GM10248 (cell line): ENCODE results near the gene TUBB2B.

Source experiments
- CTCF ChIA-PET: fragments of 300-600 bp; sonication (Branson Sonifier 250); formaldehyde crosslinking; extraction: SDS; loops from one replicate; lab custom pipeline; 2021; ENCODE audit warnings: antibody characterized with exemption; lab: Yijun Ruan, JAX
- POLR2A ChIA-PET: fragments of 350-650 bp; sonication (Branson Sonifier 250); formaldehyde crosslinking; extraction: SDS; loops from one replicate; lab custom pipeline; 2020; ENCODE audit warnings: antibody characterized with exemption; lab: Yijun Ruan, JAX
- DNase-seq: peaks from one replicate; pipeline ENCODE4 v3.0.0; 2012; ENCODE audit errors: extremely low spot score
- TF ChIP-seq, protein P1 (sequence below): IDR thresholded peaks from 2 replicates; pipeline ENCODE4 v1.5.1; 2012; ENCODE audit warnings: mild to moderate bottlenecking, low read depth; ENCODE audit errors: extremely low read depth, missing control alignments, control extremely low read depth

TUBB2B gene

DNA sequence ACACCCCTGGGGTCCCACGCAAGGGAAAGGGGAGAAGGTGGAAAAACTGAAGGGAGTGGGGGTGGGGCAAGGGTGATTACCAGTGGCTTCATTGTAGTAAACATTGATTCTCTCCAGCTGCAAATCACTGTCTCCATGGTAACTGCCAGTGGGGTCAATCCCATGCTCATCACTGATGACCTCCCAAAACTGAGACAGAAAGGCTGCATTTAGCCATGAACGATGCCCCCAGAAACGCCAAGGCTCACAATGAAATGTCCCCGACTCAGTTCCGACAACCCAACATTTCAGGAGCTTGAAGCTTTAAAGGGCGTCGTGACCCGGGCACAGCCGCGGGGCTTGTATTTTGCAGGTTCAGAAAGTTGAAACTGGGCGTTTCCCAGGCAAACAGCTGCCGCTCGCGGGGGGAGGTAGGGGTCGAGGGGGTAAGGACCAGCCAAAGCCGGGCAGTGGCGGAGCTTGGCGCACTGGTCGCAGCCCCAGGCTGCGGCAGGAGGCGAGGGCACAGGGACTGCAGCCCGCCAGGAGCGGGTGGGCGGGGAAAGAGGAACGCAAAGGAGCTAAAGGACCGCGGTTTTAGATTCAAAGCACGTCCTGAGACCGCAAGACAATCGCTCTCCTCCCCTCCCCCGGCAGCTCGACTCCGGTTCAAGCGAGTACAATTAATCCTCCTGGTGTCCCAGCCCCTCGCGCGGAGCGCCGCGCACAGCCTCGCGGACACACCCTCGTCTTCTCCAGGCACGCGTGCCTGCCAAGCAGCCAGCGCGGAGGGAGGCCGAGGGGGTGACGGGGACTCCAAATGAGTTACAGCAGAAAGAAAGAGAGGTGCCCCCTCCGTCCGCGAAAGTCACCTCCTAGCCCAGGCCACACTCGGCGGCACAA, 731 bp downstream of the TUBB2B start:
- peak; percentile 60 for DNase-seq
- ChIA-PET POLR2A (no interaction called here), CTCF (interaction anchor here (1.3 kb wide), 2 partner anchors 16 to 25 kb away, joined by 3 to 8 read pairs; no protein-coding TSS in a partner anchor)
- TF ChIP-seq, protein P1, sequence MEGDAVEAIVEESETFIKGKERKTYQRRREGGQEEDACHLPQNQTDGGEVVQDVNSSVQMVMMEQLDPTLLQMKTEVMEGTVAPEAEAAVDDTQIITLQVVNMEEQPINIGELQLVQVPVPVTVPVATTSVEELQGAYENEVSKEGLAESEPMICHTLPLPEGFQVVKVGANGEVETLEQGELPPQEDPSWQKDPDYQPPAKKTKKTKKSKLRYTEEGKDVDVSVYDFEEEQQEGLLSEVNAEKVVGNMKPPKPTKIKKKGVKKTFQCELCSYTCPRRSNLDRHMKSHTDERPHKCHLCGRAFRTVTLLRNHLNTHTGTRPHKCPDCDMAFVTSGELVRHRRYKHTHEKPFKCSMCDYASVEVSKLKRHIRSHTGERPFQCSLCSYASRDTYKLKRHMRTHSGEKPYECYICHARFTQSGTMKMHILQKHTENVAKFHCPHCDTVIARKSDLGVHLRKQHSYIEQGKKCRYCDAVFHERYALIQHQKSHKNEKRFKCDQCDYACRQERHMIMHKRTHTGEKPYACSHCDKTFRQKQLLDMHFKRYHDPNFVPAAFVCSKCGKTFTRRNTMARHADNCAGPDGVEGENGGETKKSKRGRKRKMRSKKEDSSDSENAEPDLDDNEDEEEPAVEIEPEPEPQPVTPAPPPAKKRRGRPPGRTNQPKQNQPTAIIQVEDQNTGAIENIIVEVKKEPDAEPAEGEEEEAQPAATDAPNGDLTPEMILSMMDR = no peak

GRCh38 chr6:3226042-3226441, 1.4 kb downstream of the TUBB2B start:
- POLR2A ChIA-PET = no interaction called here
- TF ChIP-seq, protein P1 = no peak
- CTCF ChIA-PET = interaction anchor here (1.3 kb wide), 2 partner anchors 17 to 25 kb away, joined by 3 to 8 read pairs; no protein-coding TSS in a partner anchor
- DNase-seq = no peak

DNA sequence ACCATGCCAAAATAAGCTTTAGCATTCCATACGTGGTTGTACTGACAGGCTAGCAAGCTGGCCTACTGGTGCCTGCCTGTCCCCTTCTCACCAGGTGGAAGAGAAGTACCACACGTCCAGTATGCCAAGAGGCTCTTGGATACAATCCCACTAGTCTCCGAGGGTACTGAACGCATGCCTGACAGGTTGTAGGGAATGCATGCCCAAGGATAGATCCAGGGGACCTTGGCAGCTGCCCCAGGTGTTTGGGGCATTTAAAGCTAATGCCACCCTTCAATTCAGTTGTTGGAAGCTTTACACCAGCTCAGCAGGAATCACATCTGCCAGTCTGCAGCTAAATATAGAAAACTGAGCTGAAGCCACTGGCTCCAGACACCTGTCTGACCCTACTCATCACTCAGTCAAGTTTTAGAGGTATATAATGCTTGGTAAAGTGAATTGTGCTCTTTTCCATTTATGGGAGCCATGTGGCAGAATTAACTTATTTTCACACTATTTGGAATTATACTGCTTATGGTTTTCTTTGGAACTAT, 4.9 kb downstream of the TUBB2B start:
- POLR2A ChIA-PET = no interaction called here
- DNase-seq = no peak
- TF ChIP-seq, protein P1 = no peak
- CTCF ChIA-PET = interaction anchor here (0.7 to 1.6 kb wide), 6 partner anchors 9 to 24 kb away, joined by 3 to 7 read pairs (median 4); no protein-coding TSS in a partner anchor

DNA sequence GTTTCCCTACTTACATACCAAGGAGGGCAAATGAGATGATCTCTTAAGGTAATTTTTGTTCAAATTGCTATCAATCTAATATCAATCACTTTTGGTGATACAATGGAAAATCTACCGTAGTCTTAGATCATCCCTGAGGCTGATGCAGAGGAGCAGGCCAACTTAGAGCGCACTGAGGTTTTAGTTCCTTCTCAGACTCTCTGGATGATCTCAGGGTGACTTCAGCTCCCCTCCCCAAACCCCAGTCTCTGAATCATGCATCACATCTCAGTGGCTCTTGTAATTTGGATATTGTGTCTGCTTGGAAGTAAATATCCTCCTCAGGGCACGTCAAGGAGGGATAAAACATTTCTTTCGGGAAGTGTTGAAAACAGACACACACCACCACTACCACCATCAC, 5.9 kb downstream of the TUBB2B start:
- TF ChIP-seq, protein P1 = no peak
- ChIA-PET CTCF (interaction anchor here (2.2 kb wide), 1 partner anchor 12 kb away, joined by 7 read pairs; no protein-coding TSS in a partner anchor), POLR2A (no interaction called here)
- DNase-seq = no peak

- ChIA-PET POLR2A (no interaction called here), CTCF (interaction anchor here (0.8 to 2.2 kb wide), 3 partner anchors 10 to 63 kb away, joined by 3 to 7 read pairs (median 3); partner anchors contain the start of gene TUBB2A)
- TF ChIP-seq, protein P1 = no peak
- DNase-seq = no peak
These were observed 7.1 kb downstream of the TUBB2B start for GRCh38 chr6:3220366-3220765.

DNA sequence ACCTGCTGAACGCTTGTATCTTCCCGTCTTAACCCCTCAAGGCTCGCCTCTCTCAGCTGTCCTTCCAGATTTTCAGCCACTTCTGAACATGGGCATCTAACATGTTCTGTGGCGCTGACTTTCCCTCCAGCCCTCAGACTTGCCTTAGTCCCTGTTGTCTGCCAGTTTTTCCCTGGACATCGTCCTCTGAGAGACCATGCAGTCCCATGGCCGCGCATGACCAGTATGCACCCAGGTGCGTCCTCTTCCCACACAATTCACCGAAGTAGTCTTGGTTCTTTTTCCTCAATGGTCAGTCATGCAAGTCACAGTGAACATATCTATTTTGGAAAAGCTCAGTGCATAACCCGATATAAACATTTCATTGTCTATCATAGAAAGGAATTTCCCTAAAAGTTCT, 9.2 kb downstream of the TUBB2B start:
- TF ChIP-seq, protein P1 = no peak
- ChIA-PET CTCF (interaction anchor here (1.6 kb wide), 1 partner anchor 33 kb away, joined by 6 read pairs; no protein-coding TSS in a partner anchor), POLR2A (no interaction called here)
- DNase-seq = no peak
